DND-41 (cell line): ENCODE measurements around the gene TXNL4B.

Source experiments
- ATAC-seq: fragments of 200-7000 bp; cut with Tn5 transposase; 3 replicates; pipeline ENCODE4 v1.9.1; 2021; ENCODE audit warnings: low read depth; ENCODE audit not compliant: insufficient read depth
- DNase-seq: peaks from one replicate; pipeline ENCODE4 v3.0.0-alpha.2; 2020
- H2AFZ ChIP-seq: 2 replicates; pipeline ENCODE4 v1.6.0; 2012; ENCODE audit warnings: low read depth, low read length
- H3K27ac ChIP-seq: 2 replicates; pipeline ENCODE4 v1.5.1; 2012; ENCODE audit warnings: low read length, inconsistent platforms
- H3K27me3 ChIP-seq: fragments of 200-600 bp; sonication (generic); 2 replicates; pipeline ENCODE4 v1.6.0; 2012; ENCODE audit warnings: low read length, mild to moderate bottlenecking, inconsistent platforms; ENCODE audit not compliant: insufficient read depth, poor library complexity
- H3K36me3 ChIP-seq: 2 replicates; pipeline ENCODE4 v1.5.1; 2012; ENCODE audit warnings: low read length, inconsistent platforms; ENCODE audit not compliant: insufficient read depth
- H3K4me1 ChIP-seq: 2 replicates; pipeline ENCODE4 v1.5.1; 2012; ENCODE audit warnings: mild to moderate bottlenecking, low read length; ENCODE audit not compliant: insufficient read depth
- H3K4me2 ChIP-seq: 2 replicates; pipeline ENCODE4 v1.6.0; 2012; ENCODE audit warnings: mild to moderate bottlenecking, moderate library complexity, low read length, inconsistent platforms; ENCODE audit not compliant: insufficient read depth
- H3K4me3 ChIP-seq, 2 experiments: fragments of 200-600 bp in 1 of 2; shearing (Covaris generic) in 1 of 2; 2 replicates each; pipeline ENCODE4 v1.5.1; 2012 to 2016; ENCODE audit warnings: inconsistent platforms in 2 of 2, low read length in 2 of 2, mild to moderate bottlenecking in 2 of 2, low read depth in 1 of 2, moderate library complexity in 1 of 2
- H3K79me2 ChIP-seq: 2 replicates; pipeline ENCODE4 v1.6.0; 2012; ENCODE audit warnings: low read length, inconsistent platforms; ENCODE audit not compliant: insufficient read depth
- H3K9ac ChIP-seq: 2 replicates; pipeline ENCODE4 v1.6.0; 2012; ENCODE audit warnings: low read depth, mild to moderate bottlenecking, inconsistent platforms, low read length, moderate library complexity
- H3K9me3 ChIP-seq: 2 replicates; pipeline ENCODE4 v1.5.1; 2012; ENCODE audit warnings: low read length, moderate library complexity, mild to moderate bottlenecking, inconsistent platforms; ENCODE audit not compliant: insufficient read depth, severe bottlenecking
- H4K20me1 ChIP-seq: 2 replicates; pipeline ENCODE4 v1.6.0; 2012; ENCODE audit warnings: low read length; ENCODE audit not compliant: insufficient read depth
- EZH2 ChIP-seq: IDR thresholded peaks from 3 replicates; pipeline ENCODE4 v1.6.1; 2012; ENCODE audit warnings: borderline replicate concordance, low read depth, mild to moderate bottlenecking, moderate library complexity, low read length, inconsistent platforms; ENCODE audit not compliant: severe bottlenecking
- TF ChIP-seq, protein P1 (sequence below): IDR thresholded peaks from 2 replicates; pipeline ENCODE4 v1.5.1; 2012; ENCODE audit warnings: borderline replicate concordance, low read length, moderate library complexity, mild to moderate bottlenecking; ENCODE audit not compliant: poor library complexity, severe bottlenecking; ENCODE audit errors: extremely low read depth

Gene TXNL4B

DNA sequence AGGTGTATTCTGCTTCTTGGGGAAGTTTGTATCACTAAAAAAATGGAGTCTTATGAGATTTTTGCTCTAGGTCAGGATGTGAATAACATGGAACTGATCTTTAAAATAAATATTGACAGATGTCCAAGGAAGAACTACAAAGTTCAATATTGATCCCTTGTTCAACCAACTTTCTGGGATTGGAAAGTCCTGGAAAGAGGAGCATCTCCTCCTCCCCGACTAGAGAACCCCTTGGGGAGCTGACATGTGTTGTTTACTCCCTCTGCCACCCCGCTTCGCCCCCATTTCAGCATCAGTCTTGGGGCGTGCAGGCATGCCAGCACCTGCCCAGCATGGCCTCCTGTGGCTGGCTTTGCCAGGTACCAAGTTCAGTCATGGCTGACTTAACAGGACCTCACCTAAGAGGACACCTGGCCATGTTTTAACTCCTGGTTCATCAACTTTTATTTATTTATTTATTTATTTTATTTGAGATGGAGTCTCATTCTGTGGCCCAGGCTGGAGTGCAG, 44.7 kb upstream of the TXNL4B start:
- H2AFZ ChIP-seq: no peak overlapping the region
- TF ChIP-seq, protein P1, sequence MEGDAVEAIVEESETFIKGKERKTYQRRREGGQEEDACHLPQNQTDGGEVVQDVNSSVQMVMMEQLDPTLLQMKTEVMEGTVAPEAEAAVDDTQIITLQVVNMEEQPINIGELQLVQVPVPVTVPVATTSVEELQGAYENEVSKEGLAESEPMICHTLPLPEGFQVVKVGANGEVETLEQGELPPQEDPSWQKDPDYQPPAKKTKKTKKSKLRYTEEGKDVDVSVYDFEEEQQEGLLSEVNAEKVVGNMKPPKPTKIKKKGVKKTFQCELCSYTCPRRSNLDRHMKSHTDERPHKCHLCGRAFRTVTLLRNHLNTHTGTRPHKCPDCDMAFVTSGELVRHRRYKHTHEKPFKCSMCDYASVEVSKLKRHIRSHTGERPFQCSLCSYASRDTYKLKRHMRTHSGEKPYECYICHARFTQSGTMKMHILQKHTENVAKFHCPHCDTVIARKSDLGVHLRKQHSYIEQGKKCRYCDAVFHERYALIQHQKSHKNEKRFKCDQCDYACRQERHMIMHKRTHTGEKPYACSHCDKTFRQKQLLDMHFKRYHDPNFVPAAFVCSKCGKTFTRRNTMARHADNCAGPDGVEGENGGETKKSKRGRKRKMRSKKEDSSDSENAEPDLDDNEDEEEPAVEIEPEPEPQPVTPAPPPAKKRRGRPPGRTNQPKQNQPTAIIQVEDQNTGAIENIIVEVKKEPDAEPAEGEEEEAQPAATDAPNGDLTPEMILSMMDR: no peak
- TF ChIP-seq EZH2: no peak
- H3K4me2 ChIP-seq: no peak overlapping the region
- ATAC-seq (no peak), DNase-seq (no peak)
- H3K27ac ChIP-seq: no peak overlapping the region
- H3K4me1 ChIP-seq: no peaks in the 10 kb centered on the region
- H4K20me1 ChIP-seq: no peaks in the 10 kb centered on the region
- H3K9ac ChIP-seq: no peak overlapping the region
- H3K4me3 ChIP-seq: no peak overlapping the region
- H3K9me3 ChIP-seq: no peaks in the 10 kb centered on the region
- no peaks in the 10 kb centered on the region for H3K27me3 ChIP-seq
- no peaks in the 10 kb centered on the region for H3K79me2 ChIP-seq
- no peaks in the 10 kb centered on the region for H3K36me3 ChIP-seq

DNA sequence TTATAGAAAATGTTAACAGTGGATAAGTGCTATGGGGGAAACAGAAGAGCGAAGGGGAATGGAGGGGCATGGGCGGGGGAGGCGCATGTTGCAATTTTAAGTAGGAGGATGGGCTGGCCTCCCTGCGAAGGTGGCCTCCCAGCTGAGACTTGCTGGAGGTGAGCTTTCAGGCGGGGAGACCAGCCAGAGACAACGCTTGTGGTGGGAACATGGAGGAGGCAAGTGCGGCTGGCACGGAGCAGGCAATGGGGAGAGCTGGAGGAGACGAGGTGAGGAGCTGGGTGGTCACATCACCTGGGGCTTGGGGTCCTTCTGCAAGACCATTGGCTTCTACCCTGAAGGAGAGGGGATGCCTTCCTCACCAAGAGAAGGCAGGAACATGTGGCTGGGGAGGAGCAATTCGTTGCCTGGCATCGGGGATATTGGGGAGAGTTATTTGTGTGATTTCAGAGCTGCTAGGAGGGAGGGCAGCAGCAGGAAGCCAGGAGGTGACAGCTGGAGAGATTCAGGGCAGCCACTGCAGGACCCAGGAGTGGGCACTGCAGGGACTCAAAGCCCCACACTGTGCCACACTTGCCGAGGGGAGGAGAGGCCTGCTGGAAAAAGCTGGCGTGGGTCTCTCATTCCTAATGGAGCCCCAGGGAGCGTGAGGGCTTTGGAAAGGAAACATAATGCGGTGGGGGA, 44.1 kb upstream of the TXNL4B start:
- TF ChIP-seq, protein P1: no peak
- TF ChIP-seq EZH2: no peak
- Histone ChIP-seq H4K20me1 (no peaks in the 10 kb centered on the region), H3K36me3 (no peaks in the 10 kb centered on the region), H3K27ac (no peak overlapping the region), H3K4me2 (no peak overlapping the region), H3K27me3 (no peaks in the 10 kb centered on the region), H3K4me1 (no peaks in the 10 kb centered on the region), H3K79me2 (no peaks in the 10 kb centered on the region), H3K4me3 (no peak overlapping the region), H3K9me3 (no peaks in the 10 kb centered on the region), H2AFZ (no peak overlapping the region), H3K9ac (no peak overlapping the region)
- DNase-seq (no peak), ATAC-seq (no peak)

DNA sequence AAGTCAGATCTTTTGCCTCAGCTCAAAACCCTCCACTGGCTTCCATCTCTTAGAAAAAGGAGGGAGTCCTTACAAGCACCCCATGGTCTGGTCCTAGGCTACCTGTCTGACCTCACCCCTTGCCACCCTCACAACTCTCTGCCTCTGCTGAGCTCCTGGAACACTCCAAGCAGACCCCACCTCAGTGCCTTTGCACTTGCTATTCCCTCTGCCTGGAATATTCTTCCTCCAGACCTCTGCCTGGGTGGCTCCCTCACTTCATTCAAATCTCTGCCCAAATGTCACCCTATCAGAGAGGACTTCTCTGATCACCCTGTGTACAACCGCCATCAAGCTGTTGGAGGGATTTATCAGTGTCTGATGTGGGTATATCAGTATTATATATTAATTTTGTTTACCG, 41.1 kb upstream of the TXNL4B start:
- Histone ChIP-seq H3K36me3 (no peaks in the 10 kb centered on the region), H2AFZ (no peak overlapping the region), H4K20me1 (no peaks in the 10 kb centered on the region), H3K27ac (no peak overlapping the region), H3K79me2 (no peaks in the 10 kb centered on the region), H3K9ac (no peak overlapping the region), H3K4me2 (no peak overlapping the region), H3K4me1 (no peaks in the 10 kb centered on the region), H3K4me3 (no peak overlapping the region), H3K27me3 (no peaks in the 10 kb centered on the region), H3K9me3 (no peaks in the 10 kb centered on the region)
- DNase-seq (no peak), ATAC-seq (no peak)
- TF ChIP-seq EZH2: no peak
- TF ChIP-seq, protein P1: no peak

DNA sequence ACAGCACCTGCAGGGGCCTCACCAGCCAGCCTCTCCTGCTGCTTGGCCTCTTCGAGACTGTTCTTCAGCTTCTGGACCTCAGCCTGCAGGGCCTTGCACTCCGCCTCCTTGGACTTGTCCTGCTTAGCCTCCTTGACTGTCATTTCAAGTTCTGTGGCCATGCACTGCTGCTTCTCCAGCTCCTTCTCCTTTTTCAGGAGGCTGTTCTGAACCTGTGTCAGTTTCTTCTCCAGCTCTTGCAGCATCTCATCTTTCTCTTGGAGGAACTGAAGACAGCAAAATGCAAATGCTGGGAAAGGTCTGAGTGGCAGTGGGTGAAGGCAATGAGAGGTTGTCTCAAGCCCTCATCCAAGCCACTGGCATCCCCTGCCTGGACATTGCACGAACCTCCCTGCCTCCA, 39.3 kb upstream of the TXNL4B start:
- TF ChIP-seq, protein P1: no peak
- TF ChIP-seq EZH2: no peak
- Histone ChIP-seq H3K36me3 (no peaks in the 10 kb centered on the region), H3K4me2 (no peak overlapping the region), H3K4me1 (no peaks in the 10 kb centered on the region), H3K79me2 (no peaks in the 10 kb centered on the region), H3K9ac (no peak overlapping the region), H3K27ac (no peak overlapping the region), H3K27me3 (no peaks in the 10 kb centered on the region), H2AFZ (no peak overlapping the region), H3K9me3 (no peaks in the 10 kb centered on the region), H3K4me3 (no peak overlapping the region), H4K20me1 (no peaks in the 10 kb centered on the region)
- no peak for ATAC-seq
- no peak for DNase-seq
